ENCODE data around the gene SLC22A1. TPM values are rescaled to one million over a fixed set of nuclear protein-coding genes. Genes with fewer than 3 reads are reported as not detected.
"Not testable (repeated sequence)": the region's sequence is repeated elsewhere in the genome, so short reads cannot be mapped to it uniquely, and the experiment has no call there.

SLC22A1 gene
- total RNA-seq, 1 donor from 2014 or later, result under 0.01 TPM

- H3K4me3 ChIP-seq (ENCODE audit: low read depth, low read length), result no peak overlapping the region
- FAIRE-seq, result no peak
- H3K27me3 ChIP-seq (ENCODE audit: control insufficient read depth, insufficient read depth, low read length), result no peaks in the 10 kb centered on the region
- TF ChIP-seq CTCF (IDR thresholded peaks at IDR 0.05; ENCODE audit: insufficient read depth, low read length, severe bottlenecking), result no peak
- peaks cover 2% of the 10 kb centered on the region for H3K36me3 ChIP-seq (ENCODE audit: control insufficient read depth, insufficient read depth, low read length)
- DNase-seq (ENCODE audit: low read depth), result no peak
These were observed 2.9 kb upstream of the SLC22A1 start for GRCh38 chr6:160118620-160119229.

GRCh38 chr6:160120087-160120486 is 1.5 kb upstream of the SLC22A1 start:
- no peak for TF ChIP-seq CTCF (IDR thresholded peaks at IDR 0.05; ENCODE audit: insufficient read depth, low read length, severe bottlenecking)
- DNase-seq (ENCODE audit: low read depth), result no peak
- Histone ChIP-seq H3K27me3 (ENCODE audit: control insufficient read depth, insufficient read depth, low read length) (no peaks in the 10 kb centered on the region), H3K4me3 (ENCODE audit: low read depth, low read length) (no peak overlapping the region), H3K36me3 (ENCODE audit: control insufficient read depth, insufficient read depth, low read length) (peaks cover 2% of the 10 kb centered on the region)
- FAIRE-seq, result no peak

- DNase-seq (ENCODE audit: low read depth), result no peak
- Histone ChIP-seq H3K4me3 (ENCODE audit: low read depth, low read length) (no peak overlapping the region), H3K27me3 (ENCODE audit: control insufficient read depth, insufficient read depth, low read length) (no peaks in the 10 kb centered on the region), H3K36me3 (ENCODE audit: control insufficient read depth, insufficient read depth, low read length) (peaks cover 2% of the 10 kb centered on the region)
- TF ChIP-seq CTCF (IDR thresholded peaks at IDR 0.05; ENCODE audit: insufficient read depth, low read length, severe bottlenecking), result no peak
- FAIRE-seq, result no peak
These were observed 366 bp downstream of the SLC22A1 start for GRCh38 chr6:160121981-160122380.

- DNase-seq (ENCODE audit: low read depth), result no peak
- H3K27me3 ChIP-seq (ENCODE audit: control insufficient read depth, insufficient read depth, low read length), result no peaks in the 10 kb centered on the region
- peaks cover under 1% of the 10 kb centered on the region for H3K36me3 ChIP-seq (ENCODE audit: control insufficient read depth, insufficient read depth, low read length)
- TF ChIP-seq CTCF (IDR thresholded peaks at IDR 0.05; ENCODE audit: insufficient read depth, low read length, severe bottlenecking), result no peak
- no peak overlapping the region for H3K4me3 ChIP-seq (ENCODE audit: low read depth, low read length)
- FAIRE-seq, result peak; percentile 23
These were observed 1.1 kb downstream of the SLC22A1 start for GRCh38 chr6:160122744-160123143.

- no peak for FAIRE-seq
- no peaks in the 10 kb centered on the region for H3K36me3 ChIP-seq (ENCODE audit: control insufficient read depth, insufficient read depth, low read length)
- no peak for DNase-seq (ENCODE audit: low read depth)
- no peaks in the 10 kb centered on the region for H3K27me3 ChIP-seq (ENCODE audit: control insufficient read depth, insufficient read depth, low read length)
- H3K4me3 ChIP-seq (ENCODE audit: low read depth, low read length), result no peak overlapping the region
- TF ChIP-seq CTCF (IDR thresholded peaks at IDR 0.05; ENCODE audit: insufficient read depth, low read length, severe bottlenecking), result no peak
These were observed 2.4 kb downstream of the SLC22A1 start for GRCh38 chr6:160124007-160124406.

GRCh38 chr6:160124605-160125004 is 3.0 kb downstream of the SLC22A1 start:
- DNase-seq (ENCODE audit: low read depth) (no peak), FAIRE-seq (no peak)
- no peak for TF ChIP-seq CTCF (IDR thresholded peaks at IDR 0.05; ENCODE audit: insufficient read depth, low read length, severe bottlenecking)
- Histone ChIP-seq H3K36me3 (ENCODE audit: control insufficient read depth, insufficient read depth, low read length) (no peaks in the 10 kb centered on the region), H3K4me3 (ENCODE audit: low read depth, low read length) (no peak overlapping the region), H3K27me3 (ENCODE audit: control insufficient read depth, insufficient read depth, low read length) (no peaks in the 10 kb centered on the region)

GRCh38 chr6:160125105-160125504 is 3.5 kb downstream of the SLC22A1 start:
- H3K4me3 ChIP-seq (ENCODE audit: low read depth, low read length); H3K36me3 ChIP-seq (ENCODE audit: control insufficient read depth, insufficient read depth, low read length); H3K27me3 ChIP-seq (ENCODE audit: control insufficient read depth, insufficient read depth, low read length); FAIRE-seq; DNase-seq (ENCODE audit: low read depth): not testable (repeated sequence)

Data from bronchial epithelial cell (primary cell).